Fibroblast of pulmonary artery (primary cell): ENCODE measurements around the gene TMEM164.

ENCODE experiments used
- DNase-seq: peaks from one replicate; pipeline ENCODE4 v3.0.0-alpha.2; 2010; ENCODE audit warnings: low read depth
- H3K4me3 ChIP-seq: replicated peaks from 2 replicates; pipeline ENCODE4 v1.5.1; 2011; ENCODE audit warnings: low read depth, mild to moderate bottlenecking, control low read depth, low read length, moderate library complexity
- CTCF ChIP-seq: IDR thresholded peaks from 2 replicates; pipeline ENCODE4 v1.5.1; 2011; ENCODE audit warnings: mild to moderate bottlenecking, control low read depth, low read length, inconsistent platforms; ENCODE audit errors: missing control alignments

TMEM164 gene

DNA sequence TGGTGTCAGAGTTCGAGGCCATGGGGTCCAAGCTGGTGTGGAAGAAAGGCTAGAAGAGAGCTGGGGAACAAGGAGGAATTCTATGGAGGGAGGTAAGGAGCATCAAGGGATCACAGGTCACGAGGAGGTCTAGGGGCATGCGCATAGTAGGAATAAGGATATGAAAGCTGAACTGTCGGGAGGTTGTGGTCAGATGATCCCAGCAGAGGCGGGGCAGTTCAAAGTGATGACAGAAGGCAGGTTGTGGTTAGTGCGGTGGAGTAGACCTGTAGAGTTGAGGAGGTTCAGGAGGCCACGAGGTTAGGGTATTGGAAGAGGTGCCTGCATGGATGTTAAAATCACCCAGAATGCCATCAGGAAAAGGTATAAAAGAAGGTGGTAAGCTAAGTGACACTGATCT is 156.3 kb downstream of the TMEM164 start:
- TF ChIP-seq CTCF: no peak
- H3K4me3 ChIP-seq: no peak overlapping the region
- no peak for DNase-seq

DNA sequence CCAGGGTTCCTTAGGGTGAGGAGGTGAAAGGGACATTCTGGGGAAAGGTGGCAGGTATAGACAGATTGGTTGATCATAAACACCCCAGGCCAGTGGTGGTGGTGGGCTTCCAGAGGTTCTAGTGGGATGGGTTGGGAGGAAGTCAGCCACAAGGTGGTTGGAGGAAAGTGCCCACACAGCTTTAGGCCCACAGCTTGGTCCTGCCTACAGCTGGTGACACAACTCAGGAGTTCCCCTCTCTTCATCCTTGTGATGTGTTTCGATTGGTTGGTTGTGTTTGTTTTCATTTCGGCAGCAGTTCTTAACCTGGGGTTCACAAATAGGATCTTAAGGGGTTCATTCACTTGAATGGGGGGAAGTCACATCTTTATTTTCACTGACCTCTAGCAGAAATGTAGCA is 157.0 kb downstream of the TMEM164 start:
- no peak overlapping the region for H3K4me3 ChIP-seq
- no peak for DNase-seq
- TF ChIP-seq CTCF: no peak

DNA sequence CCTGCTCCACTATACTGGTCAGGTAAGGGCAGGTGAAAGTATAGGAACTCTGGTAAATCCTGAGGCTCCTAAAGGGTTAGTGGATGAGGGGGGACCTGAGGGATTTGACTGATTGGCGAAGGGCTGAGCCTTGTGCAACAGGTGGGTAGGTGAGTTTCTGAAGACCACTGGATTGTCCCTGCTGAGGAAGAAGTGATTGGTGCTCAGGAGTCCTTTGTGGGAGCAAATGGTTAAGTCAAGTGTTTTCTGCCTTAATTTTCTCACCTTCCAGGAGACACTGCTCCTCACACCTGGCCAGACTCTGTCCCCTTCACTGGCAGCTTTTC is 158.4 kb downstream of the TMEM164 start:
- no peak for TF ChIP-seq CTCF
- DNase-seq: no peak
- no peak overlapping the region for H3K4me3 ChIP-seq

GRCh38 chrX:110162131-110162530 is 159.2 kb downstream of the TMEM164 start:
- DNase-seq: no peak
- no peak overlapping the region for H3K4me3 ChIP-seq
- no peak for TF ChIP-seq CTCF

DNA sequence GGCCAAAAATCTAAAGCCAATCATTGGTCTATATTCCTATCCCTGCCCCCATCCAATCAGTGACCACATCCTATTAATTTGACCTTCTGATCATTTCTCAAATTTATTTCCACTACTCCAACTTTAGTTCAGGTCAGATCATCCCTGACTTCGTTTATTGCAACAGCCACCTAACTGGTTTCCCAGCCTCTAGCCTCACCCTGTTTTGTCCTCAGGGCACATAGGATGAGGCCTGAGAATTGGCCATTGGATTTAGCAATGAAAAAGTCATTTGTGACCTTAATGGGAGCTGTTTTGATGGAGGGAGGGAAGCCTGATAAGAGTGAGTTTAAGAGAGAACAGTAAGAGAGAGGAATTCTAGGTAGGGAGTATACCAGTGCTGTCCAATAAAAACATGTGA is 160.0 kb downstream of the TMEM164 start:
- no peak overlapping the region for H3K4me3 ChIP-seq
- no peak for TF ChIP-seq CTCF
- DNase-seq: no peak

- DNase-seq: no peak
- TF ChIP-seq CTCF: no peak
- H3K4me3 ChIP-seq: no peak overlapping the region
Measured at GRCh38 chrX:110163488-110163887, 160.6 kb downstream of the TMEM164 start.

DNA sequence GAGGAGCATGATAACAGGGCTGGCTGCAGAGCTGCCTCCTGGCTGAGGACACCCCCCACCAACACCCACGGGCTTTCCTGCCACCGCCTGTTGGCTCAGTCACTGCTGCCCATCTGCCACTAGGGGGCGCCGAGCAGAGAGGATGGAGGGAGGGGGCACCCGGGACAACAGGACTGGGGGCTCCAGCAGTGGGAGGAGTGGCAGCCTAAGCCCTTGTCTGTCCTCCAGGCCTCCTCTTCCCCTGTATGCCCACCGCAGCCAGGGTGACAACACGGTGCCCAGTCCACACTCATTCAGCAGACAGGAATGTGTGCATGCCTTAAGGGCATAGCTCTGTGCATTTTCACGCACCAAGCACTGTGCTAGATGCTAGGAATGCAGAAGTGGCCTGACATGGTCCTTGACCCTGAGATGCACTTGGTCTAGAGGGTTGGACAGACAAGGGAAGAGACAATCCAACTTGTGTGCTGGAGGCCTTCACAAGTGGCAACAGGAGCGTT is 165.1 kb downstream of the TMEM164 start:
- H3K4me3 ChIP-seq: no peak overlapping the region
- peak; percentile 39 for TF ChIP-seq CTCF
- DNase-seq: no peak
